WI38 (cell line): ENCODE results near the gene NXPH2.

Experiments used
- H3K4me3 ChIP-seq: 2 replicates; pipeline ENCODE4 v1.5.1; 2011; ENCODE audit warnings: low read depth, mild to moderate bottlenecking, control low read depth, low read length
- TF ChIP-seq, protein P1 (sequence below): IDR thresholded peaks from 2 replicates; pipeline ENCODE4 v1.5.1; 2012; ENCODE audit warnings: low read depth, mild to moderate bottlenecking, control low read depth, low read length

Gene NXPH2

DNA sequence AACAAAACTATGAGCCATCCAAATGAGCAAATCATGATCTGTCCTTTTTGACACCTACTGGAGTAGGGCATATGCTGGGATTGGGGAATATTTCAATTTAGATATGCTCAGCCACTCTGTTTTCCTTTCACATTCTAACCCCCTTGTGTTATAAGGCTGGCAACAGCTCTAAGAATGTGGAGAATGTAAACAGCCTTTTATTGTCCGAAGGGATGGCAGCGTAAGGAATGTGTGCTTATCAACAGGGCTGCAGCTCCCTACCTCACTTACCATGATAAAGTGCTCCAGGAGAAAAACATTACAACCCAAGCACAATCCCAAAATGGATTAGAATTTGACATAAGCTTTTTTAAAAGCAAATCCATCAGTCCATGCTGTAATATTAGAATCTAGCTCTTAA lies 2.2 kb downstream of the NXPH2 start:
- H3K4me3 ChIP-seq: no peak overlapping the region
- TF ChIP-seq, protein P1, sequence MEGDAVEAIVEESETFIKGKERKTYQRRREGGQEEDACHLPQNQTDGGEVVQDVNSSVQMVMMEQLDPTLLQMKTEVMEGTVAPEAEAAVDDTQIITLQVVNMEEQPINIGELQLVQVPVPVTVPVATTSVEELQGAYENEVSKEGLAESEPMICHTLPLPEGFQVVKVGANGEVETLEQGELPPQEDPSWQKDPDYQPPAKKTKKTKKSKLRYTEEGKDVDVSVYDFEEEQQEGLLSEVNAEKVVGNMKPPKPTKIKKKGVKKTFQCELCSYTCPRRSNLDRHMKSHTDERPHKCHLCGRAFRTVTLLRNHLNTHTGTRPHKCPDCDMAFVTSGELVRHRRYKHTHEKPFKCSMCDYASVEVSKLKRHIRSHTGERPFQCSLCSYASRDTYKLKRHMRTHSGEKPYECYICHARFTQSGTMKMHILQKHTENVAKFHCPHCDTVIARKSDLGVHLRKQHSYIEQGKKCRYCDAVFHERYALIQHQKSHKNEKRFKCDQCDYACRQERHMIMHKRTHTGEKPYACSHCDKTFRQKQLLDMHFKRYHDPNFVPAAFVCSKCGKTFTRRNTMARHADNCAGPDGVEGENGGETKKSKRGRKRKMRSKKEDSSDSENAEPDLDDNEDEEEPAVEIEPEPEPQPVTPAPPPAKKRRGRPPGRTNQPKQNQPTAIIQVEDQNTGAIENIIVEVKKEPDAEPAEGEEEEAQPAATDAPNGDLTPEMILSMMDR: no peak

DNA sequence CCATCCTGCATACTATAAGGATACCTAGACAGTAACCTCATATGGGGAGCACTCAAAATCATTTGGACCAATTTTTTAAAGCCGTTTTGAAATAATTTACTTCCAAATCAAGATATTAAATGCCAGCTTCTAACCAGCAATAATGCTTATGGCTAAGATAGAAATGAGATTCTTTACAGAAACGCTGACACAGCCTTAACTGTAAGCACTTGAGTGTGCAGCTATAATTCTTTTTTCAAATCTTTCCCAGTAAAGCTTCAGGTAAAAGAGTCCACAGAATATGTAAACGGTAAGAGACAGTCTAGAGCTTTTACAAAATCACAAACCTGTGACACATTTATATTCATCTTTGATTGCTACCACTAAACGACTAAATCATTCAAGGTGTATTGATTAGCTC lies 4.5 kb downstream of the NXPH2 start:
- no peak overlapping the region for H3K4me3 ChIP-seq
- TF ChIP-seq, protein P1: no peak

DNA sequence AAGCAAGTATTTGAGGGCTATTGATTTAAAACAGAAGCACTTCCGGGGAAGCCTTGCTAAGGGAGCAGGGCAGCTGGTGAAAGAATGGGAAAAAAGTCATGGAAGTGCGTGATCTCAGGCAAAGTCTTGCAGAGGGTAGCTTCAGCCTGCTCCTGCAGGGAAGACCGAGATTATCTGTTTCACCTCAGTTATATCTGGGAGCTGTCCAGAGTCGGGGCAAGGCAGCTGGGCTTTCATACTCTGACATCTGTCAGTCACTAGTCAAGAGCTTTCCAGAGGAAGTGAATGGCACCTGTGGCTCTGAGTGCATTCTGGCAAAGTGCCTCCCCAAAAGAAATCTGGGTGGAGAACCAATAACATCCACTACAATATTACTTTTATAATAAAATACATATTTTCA lies 8.7 kb downstream of the NXPH2 start:
- no peak overlapping the region for H3K4me3 ChIP-seq
- TF ChIP-seq, protein P1: no peak

DNA sequence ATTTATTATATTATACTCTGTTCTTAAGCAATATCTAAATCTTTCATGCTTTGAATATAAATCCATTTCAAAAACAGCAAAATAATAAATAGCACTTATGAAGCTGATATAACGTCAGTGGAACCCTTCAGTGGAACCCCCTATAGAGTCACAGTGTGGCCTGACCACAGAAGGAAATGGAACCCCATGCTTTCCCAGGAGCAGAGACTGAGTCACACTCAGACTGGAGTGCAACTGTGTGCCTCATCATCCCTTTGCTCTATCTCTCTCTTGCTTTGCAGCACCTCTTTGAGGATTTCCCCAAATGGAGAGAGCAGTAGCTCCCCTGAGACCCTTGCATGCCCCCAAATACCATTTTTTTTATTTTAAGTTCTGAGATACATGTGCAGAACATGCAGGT lies 13.1 kb downstream of the NXPH2 start:
- TF ChIP-seq, protein P1: no peak
- H3K4me3 ChIP-seq: no peak overlapping the region

DNA sequence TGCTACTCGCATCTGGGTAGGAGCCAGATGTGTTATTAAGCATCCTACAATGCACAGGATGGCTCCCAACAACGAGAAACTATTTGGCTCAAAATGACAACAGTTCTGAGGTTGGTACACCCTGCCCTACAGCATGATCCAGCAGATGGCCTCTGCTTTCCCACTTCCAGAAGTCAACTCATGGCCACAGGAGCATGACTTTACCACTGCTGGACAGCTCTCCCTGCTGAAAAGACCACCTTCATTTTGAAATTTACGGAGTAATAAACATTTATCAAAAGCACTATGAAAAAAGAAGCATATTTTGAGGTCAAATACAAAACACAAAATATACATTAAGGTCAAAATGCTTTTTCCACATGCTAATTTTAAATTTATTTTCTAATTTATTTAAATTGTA lies 13.7 kb downstream of the NXPH2 start:
- no peak overlapping the region for H3K4me3 ChIP-seq
- TF ChIP-seq, protein P1: no peak

DNA sequence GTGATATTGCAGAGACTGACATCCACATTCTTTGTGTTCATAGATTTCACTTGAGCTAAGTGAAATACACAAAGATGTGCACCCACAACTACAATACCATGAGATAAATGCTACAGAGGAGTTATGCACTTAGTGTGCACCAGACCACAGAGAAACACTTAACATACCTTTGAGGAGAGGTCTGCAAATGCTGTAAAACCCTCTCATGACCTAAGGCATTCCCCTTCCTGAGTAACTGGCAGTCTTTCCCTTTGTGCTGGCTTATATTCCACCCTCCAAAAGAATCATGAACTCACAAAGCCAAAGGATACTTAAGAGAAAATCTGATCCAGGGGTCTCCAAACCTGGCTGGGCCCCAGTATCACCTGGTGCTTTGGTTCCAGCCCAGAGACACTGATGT lies 16.2 kb downstream of the NXPH2 start:
- no peak overlapping the region for H3K4me3 ChIP-seq
- TF ChIP-seq, protein P1: no peak

DNA sequence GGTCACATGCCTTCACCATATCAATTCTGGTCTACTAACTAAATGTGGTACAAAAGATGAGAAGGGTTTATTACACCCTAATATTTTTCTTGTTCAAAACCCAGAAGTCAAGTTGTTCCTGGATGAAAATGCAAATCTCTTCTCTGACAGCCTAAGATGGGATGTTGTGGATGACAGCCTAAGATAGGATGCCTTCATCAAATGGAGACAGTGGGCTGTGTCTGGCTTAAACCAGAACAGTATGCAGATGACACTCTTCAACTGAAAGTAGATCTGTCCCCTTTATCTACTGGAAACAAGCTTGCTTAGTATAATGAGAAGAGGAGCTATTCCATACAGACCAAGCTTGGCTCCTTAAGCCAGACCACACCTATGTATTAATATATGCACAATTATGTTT lies 17.7 kb downstream of the NXPH2 start:
- no peak overlapping the region for H3K4me3 ChIP-seq
- TF ChIP-seq, protein P1: no peak
